Stromal cell of bone marrow (primary cell): ENCODE results near the gene CTXN1.
A peak's percentile ranks its signal among the peaks of the same experiment; 100 is the strongest.
"Not testable (repeated sequence)": the region's sequence is repeated elsewhere in the genome, so short reads cannot be mapped to it uniquely, and the experiment has no call there.

ENCODE experiments used
- DNase-seq: peaks from one replicate; pipeline ENCODE4 v3.0.0-alpha.2; 2012; ENCODE audit warnings: low read depth

CTXN1 gene

DNA sequence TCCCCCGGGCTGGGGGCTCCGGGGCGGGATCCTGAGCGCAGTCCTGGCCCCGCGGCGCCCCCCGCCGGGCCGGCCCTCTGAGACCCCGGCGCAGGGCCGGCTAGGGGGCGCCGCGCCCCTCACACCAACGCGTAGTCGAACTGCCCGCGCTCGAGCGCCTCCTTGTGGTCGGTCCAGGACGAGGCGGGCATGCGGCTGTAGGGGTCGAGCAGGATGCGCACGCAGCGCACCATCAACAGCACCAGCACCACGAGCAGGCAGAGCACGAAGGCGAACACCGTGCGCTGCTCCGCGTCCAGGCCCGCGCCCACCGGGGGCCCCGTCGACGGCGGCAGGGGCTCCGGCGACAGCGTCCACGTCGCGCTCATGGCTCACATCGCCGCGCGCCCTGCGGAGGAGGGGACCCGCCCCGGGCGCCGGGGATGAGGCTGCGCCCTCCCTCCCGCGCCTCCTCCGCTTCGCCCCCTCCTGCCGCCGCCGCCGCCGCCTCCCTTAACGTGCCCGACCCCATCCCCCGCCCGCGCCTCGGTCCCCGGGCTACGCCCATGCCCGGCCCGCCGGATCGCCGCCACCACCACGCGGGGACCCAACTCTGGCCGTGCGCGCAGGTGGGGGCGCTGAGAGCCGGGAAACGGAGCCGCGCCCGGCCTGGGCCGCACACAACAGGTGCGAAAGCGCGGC, 624 bp downstream of the CTXN1 start:
- no peak for DNase-seq

DNA sequence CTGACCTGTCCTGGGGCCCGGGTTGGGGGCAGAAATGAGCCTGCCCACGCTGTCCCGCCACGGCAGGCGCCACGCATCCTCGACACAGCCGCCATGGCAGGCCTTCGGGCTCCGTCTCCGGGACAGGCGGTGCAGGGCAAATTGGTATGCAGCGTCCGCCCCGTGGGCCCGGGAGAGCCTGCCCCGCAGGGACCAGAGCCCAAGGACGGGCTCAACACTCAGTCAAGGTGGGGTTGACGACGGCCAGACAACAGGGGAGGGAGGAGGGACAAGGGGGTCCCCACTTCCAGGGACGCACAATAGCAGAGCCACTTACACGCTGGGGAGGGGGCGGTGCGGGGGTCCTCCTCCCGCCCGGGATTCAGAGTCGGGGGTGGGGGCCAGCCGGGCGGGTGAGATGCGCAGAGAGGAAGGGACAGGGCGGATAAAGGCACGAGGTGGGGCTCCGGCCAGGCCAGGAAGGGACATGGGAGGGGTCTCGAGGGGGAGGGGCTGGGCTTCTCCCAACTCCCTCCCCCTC, 1.2 kb downstream of the CTXN1 start:
- no peak for DNase-seq

DNA sequence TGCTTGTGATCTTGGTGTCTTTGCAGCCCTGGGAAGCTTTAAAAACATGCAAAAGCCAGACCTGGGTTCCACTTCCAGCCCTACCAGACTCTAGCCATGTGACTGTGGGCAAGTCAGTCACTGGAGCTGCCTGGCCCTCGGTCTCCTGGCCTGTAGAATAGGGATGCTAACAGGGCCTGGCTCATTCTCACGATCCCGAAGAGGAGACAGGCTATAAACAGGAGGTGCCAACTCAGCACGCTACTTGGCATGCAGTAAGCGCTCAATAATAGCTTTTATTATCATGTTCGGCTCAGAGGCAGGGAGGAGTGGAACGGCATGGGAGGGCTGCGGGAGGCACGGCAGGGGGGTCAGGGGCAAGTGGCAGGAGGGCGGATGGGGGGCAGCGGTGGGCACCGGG, 1.7 kb downstream of the CTXN1 start:
- no peak for DNase-seq

DNA sequence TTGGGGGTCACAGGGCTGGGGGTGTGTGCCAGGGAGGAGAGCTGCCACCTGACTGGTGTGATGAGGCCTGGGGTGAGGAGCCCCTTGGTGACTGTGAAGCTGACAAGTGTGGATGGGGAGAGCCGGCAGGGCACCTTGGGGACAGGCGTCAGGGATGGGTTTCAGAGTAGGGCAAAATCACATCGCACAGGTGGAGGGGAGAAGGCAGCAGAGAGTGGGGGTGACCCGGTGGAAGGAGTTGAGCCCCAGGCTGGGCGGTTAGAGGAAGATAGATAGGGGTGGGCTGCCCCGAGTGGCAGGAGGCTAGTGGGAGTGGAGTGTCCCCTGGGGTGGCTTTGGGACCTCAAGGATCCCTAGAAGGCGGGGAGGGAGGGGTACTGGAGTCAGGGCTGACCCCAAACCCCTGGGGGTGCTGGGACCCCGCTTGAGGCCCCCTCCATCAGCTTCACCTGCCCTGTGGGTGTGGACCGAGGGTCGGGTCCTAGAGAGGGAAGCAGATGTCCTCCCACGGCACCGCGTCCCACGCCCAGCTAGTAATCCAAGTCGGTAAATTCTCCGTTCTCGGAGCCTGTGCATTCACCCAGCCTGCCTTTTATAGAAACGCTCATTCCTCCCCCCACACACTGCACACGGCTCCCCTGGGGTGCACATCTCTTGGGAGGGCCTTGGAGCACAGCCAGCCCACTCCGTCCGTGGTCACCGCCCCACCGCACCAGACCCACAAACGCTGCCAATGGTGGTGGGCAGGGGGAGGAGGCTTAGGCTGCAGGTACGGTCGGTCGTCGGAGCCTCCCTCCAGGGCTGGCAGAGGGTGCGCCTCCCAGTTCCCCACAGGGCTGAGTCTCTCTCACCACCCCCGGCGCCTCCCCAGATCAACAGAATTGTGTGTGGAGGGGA, 2.4 kb downstream of the CTXN1 start:
- DNase-seq = no peak

DNA sequence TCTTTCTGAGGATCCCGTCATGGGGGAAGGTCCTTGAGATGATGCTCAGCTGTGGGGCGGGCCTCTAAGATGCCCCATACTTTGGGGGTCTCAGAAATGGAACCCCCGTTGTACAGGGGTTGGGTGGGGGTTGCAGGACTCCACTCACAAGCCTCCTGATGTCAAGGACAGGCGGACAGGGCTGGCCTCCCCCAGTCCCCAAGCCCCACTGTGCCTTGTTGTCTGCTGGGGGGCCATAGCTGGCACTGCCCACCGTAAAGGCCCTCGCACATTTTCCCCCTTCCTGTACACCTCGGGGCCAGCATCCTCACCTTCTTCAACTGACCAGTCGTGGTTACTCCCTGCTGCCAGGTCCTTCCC, 3.1 kb downstream of the CTXN1 start:
- DNase-seq = no peak

DNA sequence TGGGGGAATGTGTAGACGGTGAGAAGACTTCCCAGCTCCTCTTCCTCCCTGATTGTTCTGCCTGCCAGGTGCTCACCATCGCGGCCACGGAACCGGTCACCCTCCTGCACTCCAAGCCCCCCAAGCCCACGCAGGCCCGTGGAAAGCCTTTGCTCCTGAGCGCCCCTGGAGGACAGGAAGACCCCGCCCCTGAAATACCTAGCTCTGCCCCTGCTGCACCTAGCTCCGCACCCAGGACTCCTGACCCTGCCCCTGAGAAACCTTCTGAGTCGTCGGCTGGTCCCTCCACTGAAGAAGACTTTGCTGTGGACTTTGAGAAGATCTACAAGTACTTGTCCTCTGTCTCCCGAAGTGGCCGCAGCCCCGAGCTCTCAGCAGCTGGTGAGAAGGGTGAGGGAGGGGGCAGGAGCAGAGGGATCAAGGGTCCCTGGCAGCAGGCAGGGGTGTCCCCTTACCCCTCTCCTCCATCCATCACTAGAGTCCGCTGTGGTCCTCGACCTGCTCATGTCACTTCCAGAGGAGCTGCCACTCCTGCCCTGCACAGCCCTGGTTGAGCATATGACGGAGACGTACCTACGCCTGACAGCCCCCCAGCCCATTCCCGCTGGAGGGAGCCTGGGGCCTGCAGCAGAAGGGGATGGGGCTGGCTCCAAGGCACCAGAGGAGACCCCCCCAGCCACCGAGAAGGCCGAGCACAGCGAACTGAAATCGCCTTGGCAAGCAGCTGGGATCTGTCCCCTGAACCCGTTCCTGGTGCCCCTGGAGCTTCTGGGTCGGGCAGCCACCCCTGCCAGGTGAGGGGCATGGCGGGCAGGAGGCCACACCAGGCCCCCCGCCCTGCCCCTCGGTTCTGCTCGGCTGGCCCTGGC, 3.7 kb downstream of the CTXN1 start:
- DNase-seq = no peak

DNA sequence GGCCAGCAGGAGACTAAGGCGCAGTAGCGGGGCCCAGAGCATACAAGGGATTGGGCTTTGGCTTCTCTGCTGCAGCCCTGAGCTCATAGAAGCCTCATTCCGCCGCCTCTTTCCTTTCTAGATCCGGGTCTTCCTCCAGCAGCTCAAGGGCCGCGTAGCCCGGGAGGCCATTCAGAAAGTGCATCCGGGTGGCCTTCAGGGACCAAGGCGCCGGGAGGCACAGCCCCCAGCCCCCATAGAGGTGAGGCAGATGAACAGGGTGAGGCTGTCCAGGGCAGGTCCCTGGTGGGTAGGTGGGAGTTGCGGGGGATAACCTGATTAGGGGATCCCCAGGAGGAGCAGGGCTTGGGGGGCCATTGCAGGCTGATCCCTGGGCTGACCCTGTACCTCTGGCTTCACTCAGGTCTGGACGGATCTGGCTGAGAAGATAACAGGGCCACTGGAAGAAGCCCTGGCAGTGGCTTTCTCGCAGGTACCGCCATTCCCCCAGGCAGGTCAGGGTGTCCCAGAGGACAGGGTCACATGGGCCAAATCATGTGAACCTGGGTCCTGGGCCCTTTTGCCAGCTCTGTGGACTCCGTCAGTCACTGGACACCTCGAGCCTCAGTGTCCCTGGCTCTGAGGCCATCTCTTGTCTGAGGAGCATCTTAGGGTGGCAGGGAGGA, 4.5 kb downstream of the CTXN1 start:
- no peak for DNase-seq

DNA sequence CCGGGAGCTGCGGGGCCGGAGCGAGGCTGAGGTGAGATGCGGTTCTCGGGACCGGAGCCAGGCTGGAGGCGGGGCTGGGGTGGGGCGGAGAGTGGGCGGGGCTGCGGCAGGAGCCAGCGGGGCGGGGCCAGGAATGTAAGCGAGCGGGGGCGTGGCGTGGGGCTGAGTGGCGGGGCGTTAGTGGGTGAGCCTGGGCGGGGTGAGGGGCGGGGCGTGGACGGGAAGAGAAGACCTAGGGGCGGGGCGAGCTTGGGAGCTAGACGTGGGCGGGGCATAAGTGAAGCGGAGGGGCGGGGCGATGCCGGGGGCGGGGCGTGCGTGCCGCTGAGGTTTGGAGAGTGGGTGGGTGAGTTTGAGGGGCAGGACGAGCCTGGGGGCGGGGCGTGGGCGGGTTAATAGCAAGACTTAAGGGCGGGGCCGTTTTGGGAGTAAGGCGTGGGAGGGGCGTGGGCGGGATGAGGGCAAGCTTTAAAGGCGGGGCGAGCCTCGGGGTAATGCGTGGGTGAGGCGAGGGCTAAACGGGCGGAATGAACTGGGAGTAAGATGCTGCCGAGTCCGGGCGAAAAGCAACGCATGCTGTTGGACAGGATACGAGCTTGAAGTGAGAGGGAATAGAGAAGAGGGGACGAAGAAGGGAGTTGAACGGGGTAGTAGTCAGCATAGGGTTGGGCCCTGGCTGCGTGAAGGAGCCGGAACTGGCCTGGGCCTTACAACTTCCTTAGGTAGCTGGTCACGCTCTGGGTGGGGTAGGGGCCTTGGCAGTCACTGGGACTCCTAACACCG, 5.2 kb downstream of the CTXN1 start:
- peak; percentile 93 for DNase-seq

DNA sequence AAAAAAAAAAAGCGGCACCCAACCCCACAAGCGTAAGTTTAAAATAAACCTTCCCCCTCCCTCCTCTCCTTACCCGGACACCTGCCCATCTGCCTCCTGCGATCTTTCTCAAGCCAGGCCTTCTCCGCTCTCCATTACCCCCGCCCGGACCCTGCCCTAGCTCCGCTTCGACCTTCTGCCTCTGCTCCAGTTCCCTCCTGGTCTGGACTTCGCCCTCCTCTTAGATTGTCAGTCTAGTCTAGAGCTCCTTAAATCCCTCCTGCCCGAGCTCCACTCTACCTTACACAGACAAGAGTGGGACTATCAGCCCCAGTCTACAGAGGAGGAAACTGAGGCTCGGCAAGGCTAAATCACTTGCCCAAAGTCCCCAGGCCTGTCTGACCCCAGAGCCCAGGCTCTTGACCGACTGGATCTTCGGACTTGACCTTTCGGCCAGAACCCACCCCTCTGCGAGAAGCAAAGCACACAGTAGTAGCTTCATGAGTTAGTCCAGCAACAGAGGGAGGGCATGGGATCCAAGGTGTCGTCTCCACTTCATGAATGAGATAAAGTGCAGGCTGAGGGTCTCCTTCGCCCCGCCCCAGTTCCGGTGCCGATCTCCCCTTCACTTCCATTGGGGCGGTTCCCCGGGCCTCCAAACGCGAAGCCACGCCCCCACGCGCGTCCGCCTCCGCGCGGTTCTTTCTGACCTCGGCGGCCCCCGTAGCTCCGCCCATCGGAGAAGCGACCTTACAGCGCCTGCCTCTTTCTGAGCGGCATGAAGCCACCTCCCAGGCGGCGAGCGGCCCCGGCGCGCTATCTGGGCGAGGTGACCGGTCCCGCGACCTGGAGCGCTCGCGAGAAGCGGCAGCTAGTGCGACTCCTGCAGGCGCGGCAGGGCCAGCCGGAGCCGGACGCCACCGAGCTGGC, 6.1 kb downstream of the CTXN1 start, which contains the start of gene SNAPC2:
SNAPC2 (plus strand) TSS at position 729 of the 909 bp plus-strand sequence; CDS start at position 758, 29 bp downstream.
- peak; percentile 88 for DNase-seq

DNA sequence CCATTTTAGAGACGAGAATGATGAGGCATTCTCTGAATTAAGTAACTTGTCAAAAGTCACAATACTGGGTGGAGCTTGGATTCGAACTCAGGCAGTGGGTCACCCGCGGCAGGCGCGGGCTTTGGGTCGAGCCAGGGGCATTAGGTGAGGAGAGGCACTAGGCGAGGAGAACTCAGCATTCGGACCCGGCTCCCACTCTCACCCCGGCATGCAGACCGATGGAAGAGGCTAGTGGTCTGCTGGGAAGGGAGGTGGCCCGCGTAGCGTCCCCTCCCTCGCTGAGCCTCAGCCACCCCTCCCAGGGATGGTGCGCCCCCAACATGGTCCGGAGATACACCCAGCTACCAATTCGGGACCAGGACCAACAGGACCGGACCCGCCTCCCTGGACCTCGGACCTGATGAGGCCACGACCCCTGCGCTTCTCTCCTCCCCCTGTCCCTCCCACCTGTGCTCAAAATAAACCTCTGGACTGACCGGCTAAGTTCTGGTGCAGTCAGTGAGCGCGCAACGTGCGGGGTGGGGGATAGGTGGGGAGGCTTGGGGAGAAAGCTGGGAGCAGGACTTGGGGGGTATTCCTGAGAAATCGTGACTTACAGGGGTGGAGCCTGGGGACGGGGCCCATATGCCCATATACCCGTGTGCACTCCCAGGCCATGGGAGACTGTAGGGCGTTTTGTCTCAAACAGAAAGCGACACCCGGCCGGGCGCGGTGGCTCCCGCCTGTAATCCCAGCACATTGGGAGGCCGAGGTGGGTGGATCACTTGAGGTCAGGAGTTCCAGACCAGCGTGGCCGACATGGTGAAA, 7.1 kb downstream of the CTXN1 start:
- no peak for DNase-seq

DNA sequence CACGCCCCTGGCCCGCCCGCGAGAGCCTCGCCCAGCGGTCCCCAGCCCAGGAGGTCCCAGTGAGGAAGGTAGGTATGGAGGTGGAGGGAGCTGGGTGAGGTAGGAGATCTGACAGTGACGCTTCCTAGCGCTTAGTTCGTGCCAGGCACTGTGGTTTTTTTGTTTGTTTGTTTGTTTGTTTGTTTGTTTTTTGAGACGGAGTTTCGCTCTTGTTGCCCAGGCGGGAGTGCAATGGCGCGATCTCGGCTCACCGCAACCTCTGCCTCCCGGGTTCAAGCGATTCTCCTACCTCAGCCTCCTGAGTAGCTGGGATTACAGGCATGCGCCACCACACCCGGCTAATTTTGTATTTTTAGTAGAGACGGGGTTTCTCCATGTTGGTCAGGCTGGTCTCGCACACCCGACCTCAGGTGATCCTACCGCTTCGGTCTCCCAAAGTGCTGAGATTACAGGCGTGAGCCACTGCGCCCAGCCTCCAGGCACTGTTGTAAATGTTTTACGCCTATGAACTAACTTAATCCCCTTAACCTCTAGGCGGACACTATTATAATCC, 7.8 kb downstream of the CTXN1 start:
- not testable (repeated sequence) for DNase-seq

DNA sequence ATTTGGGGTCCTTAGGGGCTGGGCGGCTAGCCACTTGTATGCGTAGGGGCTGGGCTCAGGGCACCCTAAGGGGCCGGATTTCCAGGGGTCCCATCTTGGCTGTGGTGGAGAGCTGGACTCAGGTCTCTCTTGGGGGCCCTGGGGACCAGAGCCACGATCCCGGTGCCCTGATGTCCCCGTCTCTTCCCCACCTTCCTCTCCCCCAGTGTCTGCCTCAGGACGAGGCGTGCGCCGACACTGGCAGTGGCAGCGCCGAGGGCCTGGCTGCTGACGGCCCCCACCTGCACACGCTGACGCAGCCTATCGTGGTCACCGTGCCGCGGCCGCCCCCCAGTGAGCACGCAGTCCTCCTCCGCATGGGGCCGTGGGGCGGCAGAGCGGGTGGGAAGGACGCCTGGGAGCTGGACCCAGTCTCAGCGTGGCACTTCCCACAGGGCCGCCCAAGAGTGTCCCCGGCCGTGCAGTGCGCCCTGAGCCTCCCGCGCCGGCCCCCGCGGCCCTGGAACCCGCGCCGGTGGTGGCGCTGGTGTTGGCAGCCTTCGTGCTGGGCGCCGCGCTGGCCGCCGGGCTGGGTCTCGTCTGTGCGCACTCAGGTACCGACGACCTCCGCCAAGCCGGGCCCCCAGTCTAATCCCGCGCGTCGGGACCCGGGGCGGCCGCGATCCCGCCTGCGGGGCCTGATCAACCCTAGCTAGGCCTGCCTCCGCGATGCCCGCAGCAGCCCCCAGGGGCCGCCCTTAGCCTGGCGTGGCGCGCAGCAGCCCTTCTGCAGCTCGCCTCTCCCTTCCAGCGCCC, 8.5 kb downstream of the CTXN1 start:
- no peak for DNase-seq

DNA sequence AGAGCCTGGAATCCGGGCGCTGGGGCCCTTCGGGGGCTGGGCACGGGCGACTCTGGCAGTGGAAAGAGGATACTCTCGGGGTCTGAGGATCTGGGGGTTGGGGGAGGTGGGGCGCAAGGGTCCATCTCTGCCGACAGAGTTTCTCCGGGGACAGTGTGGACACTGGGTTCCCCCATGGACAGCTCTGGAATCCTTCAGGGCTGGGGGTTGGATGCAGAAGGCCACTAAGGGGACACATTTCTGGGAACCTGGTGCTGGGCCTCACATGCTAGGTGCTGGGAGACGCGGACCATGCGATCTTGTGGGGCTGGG, 9.0 kb downstream of the CTXN1 start:
- no peak for DNase-seq

DNA sequence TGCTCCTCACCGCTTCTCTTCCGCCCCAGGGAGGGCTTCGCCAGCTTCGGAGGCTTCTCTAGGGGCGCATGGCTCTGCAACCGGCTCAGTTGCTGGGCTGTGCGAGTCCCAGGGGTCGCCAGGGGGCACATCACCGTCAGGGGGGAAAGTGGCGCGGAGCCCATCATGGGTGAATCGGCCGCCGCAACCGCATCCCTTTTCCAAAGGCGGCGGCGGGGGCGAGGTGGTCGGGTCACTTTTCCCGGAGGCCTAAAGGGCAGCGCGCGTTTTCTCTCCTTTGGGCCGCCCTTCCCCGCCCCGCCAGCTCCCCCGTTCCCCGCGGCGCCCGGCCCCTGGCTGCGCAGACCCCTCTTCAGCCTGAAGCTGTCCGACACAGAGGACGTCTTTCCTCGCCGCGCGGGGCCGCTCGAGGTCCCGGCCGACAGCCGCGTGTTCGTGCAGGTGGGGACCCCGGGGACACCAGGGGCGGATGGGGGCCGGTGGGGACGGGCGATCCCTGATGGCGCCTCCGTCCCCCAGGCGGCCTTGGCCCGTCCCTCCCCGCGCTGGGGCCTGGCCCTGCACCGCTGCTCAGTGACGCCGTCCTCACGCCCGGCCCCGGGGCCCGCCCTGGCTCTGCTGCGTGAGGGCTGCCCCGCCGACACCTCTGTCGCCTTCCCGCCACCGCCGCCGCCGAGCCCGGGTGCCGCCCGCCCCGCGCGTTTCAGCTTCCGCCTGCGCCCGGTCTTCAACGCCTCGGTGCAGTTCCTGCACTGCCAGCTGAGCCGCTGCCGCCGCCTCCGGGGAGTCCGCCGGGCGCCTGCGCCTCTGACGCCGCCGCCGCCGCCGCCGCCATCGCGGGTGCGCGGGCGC, 9.6 kb downstream of the CTXN1 start:
- no peak for DNase-seq

DNA sequence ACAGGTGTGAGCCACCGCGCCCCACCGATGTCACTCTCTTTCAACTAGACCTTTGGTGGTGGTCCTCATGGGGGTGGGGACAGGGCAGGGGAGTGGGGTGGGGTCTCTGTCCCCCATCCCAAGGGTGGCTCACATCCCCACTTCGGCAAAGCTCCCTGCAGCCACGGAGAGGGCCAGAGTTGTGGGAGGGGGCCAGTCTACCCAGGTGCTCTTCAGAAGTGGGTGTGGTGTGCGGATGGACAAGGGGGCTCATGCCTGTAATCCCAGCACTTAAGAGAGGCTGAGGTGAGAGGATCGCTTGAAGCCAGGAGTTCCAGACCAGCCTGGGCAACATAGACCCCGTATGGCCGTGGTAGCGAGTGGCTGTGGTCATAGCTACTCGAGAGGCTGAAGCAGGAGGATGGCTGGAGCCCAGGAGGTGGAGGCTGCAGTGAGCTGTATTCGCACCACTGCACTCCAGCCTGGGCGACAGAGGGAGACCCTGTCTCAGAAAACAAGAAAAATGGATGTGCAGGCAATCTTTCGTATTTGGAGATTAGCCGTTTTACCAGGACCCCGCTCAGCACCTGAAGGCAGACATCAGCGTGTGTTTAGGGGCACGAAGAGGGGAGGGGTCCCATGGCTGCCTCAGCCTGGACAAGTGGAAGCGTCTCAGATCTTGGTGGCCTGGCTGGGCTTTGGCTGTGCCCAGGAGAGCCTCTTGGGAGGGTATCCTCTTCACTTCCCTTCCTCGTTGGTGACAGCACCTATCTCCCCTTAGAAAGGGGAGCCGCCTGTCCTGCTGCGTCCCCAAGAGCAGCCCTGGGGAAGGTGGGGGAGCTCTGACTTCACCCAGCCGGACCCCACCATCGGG, 10.5 kb downstream of the CTXN1 start:
- no peak for DNase-seq

DNA sequence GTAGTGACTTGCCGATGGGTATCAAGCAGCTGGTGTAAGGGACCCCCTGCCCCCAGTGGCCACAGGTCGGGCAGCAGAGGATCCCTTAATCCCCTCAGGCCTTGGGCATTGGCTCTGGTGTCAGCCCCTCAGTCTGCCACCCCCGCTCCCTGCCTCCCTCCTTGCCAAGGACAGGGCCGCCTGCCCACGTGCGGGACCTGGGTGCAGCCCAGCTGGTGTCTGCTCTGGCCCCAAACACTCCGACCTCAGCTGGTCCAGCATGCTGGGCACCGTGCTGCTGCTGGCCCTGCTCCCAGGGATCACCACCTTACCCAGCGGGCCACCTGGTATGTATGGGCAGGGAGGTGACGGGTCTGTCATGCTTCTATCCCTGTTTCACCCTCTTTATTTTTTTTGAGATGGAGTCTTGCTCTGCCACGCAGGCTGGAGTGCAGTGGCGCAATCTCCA, 11.3 kb downstream of the CTXN1 start, which contains the start of gene TGFBR3L:
TGFBR3L (plus strand) TSS at position 233 of the 448 bp plus-strand sequence.
- DNase-seq = no peak
